Measurements from ENCODE around the gene RHBDL3.

Gene RHBDL3

GRCh38 chr17:32267690-32268205, 2.1 kb downstream of the RHBDL3 start:
- DNase-seq, result no peak

- DNase-seq, result no peak
These were observed 3.2 kb downstream of the RHBDL3 start for GRCh38 chr17:32268734-32269288.

- DNase-seq, result no peak
These were observed 3.7 kb downstream of the RHBDL3 start for GRCh38 chr17:32269377-32269776.

GRCh38 chr17:32271844-32272243, 6.2 kb downstream of the RHBDL3 start:
- DNase-seq, result no peak

- DNase-seq, result no peak
These were observed 8.5 kb downstream of the RHBDL3 start for GRCh38 chr17:32274101-32274500.

- DNase-seq, result no peak
These were observed 9.0 kb downstream of the RHBDL3 start for GRCh38 chr17:32274643-32275042.

- DNase-seq, result peak; percentile 79 to 94
These were observed 9.7 kb downstream of the RHBDL3 start for GRCh38 chr17:32275060-32276042.

- no peak for DNase-seq
These were observed 10.6 kb downstream of the RHBDL3 start for GRCh38 chr17:32276171-32276601.

GRCh38 chr17:32277284-32277683, 11.7 kb downstream of the RHBDL3 start:
- no peak for DNase-seq

GRCh38 chr17:32278815-32279214, 13.2 kb downstream of the RHBDL3 start:
- DNase-seq, result no peak

GRCh38 chr17:32279891-32280716, 14.5 kb downstream of the RHBDL3 start:
- DNase-seq, result peak; percentile 58 to 79

- peak; percentile 64 to 90 for DNase-seq
These were observed 15.4 kb downstream of the RHBDL3 start for GRCh38 chr17:32281011-32281451.

GRCh38 chr17:32283745-32284201, 18.1 kb downstream of the RHBDL3 start:
- no peak for DNase-seq

- DNase-seq, result no peak
These were observed 19.7 kb downstream of the RHBDL3 start for GRCh38 chr17:32285306-32285705.

- no peak for DNase-seq
These were observed 20.3 kb downstream of the RHBDL3 start for GRCh38 chr17:32285746-32286517.

GRCh38 chr17:32286518-32286900, 20.9 kb downstream of the RHBDL3 start:
- DNase-seq, result no peak

GRCh38 chr17:32287804-32288511, 22.3 kb downstream of the RHBDL3 start:
- DNase-seq, result no peak

GRCh38 chr17:32288615-32289014, 23.0 kb downstream of the RHBDL3 start:
- DNase-seq, result no peak

- no peak for DNase-seq
These were observed 23.9 kb downstream of the RHBDL3 start for GRCh38 chr17:32289471-32290070.

GRCh38 chr17:32292094-32292493, 26.5 kb downstream of the RHBDL3 start:
- DNase-seq, result no peak

- no peak for DNase-seq
These were observed 31.8 kb downstream of the RHBDL3 start for GRCh38 chr17:32297424-32297823.

Measured in NCI-H524 (cell line).